Left lung (tissue), 10 donors: ENCODE measurements around the gene SOX18. TPM values are rescaled to one million over a fixed set of nuclear protein-coding genes. Genes with fewer than 3 reads are reported as not detected.
"Not testable (repeated sequence)": the region's sequence is repeated elsewhere in the genome, so short reads cannot be mapped to it uniquely, and the experiment has no call there.

Source experiments
- ATAC-seq: fragments of 200-7000 bp; cut with Tn5 transposase; one replicate; pipeline ENCODE4 v1.9.1; 2020; ENCODE audit warnings: moderate library complexity
- DNase-seq, 4 donors: peaks; one replicate each; pipeline ENCODE4 v3.0.0-alpha.2; 2013 to 2020
- H3K27ac ChIP-seq, 2 donors: fragments of 200-600 bp; sonication (generic) in 1 of 2; one replicate each; pipeline versions ENCODE4 v1.5.0 to v1.8.0; 2020 to 2021
- H3K27me3 ChIP-seq, 2 donors: fragments of 200-600 bp; sonication (generic) in 1 of 2; one replicate each; pipeline versions ENCODE4 v1.5.0 to v1.8.0; 2020 to 2021
- H3K36me3 ChIP-seq, 2 donors: fragments of 200-600 bp; sonication (generic) in 1 of 2; one replicate each; pipeline versions ENCODE4 v1.5.0 to v1.8.0; 2020 to 2021
- H3K4me1 ChIP-seq, 2 donors: fragments of 200-600 bp; one replicate each; pipeline ENCODE4 v1.8.0; 2021
- H3K4me3 ChIP-seq, 2 donors: fragments of 200-600 bp; sonication (generic) in 1 of 2; one replicate each; pipeline versions ENCODE4 v1.5.0 to v1.8.0; 2020 to 2021; ENCODE audit warnings: mild to moderate bottlenecking in 1 of 2
- H3K9me3 ChIP-seq, 2 donors: fragments of 200-600 bp; sonication (generic) in 1 of 2; one replicate each; pipeline versions ENCODE4 v1.5.0 to v1.8.0; 2020 to 2021
- CTCF ChIP-seq, 2 donors: fragments of 200-600 bp; sonication (generic) in 1 of 2; IDR thresholded peaks; one replicate each; pipeline versions ENCODE4 v1.5.0 to v1.8.0; 2021; ENCODE audit warnings: antibody characterized with exemption in 2 of 2
- intact Hi-C, 2 donors: fragments of 100-400 bp; cut with DNase I; formaldehyde crosslinking; loops; one replicate each; pipeline versions ENCODE4 v1.11.2 to v1.14.2; 2022
- polyA plus RNA-seq, 6 donors: library from polyadenylated mRNA; unstranded; fragments of 120-200 nt; gene quantifications; one replicate each; pipeline ENCODE4 v1.2.1, GENCODE V29; 2013; ENCODE audit not compliant: insufficient read length in 6 of 6
- total RNA-seq, 2 donors: library from RNA; stranded (reverse); fragmentation: NEBNext Ultra II Directional; extraction: Animal tissue kit (Norgen Biotek cat#: 25700); gene quantifications; one replicate each; pipeline ENCODE4 v1.2.1, GENCODE V29; 2021
- donor health status: DM: no; HTN: yes; CAD: no.
- donor health status: DM: no; HTN: no; CAD: no.

Gene SOX18
- total and polyA plus RNA-seq, 8 donors: 11.5 to 69.2 (median 18.2) TPM

GRCh38 chr20:64090165-64090564 is 40.7 kb upstream of the SOX18 start:
- peaks cover 7 to 24% of the 10 kb centered on the region in 2 donors for H3K27me3 ChIP-seq
- no peaks in the 10 kb centered on the region for H3K36me3 ChIP-seq
- no peaks in the 10 kb centered on the region for H3K4me1 ChIP-seq
- DNase-seq (peak in 1 of 4 donors; percentile 26), ATAC-seq (no peak)
- peaks cover 0 to 6% of the 10 kb centered on the region in 2 donors for H3K9me3 ChIP-seq
- TF ChIP-seq CTCF (IDR thresholded peaks at IDR 0.05): no peak
- H3K27ac ChIP-seq: no peak overlapping the region
- intact Hi-C loops: no loop called here
- no peak overlapping the region for H3K4me3 ChIP-seq

GRCh38 chr20:64088586-64088985 is 39.1 kb upstream of the SOX18 start:
- ATAC-seq, intact Hi-C loops, H3K4me3 ChIP-seq, DNase-seq, H3K36me3 ChIP-seq, H3K9me3 ChIP-seq, H3K27ac ChIP-seq: not testable (repeated sequence)
- Histone ChIP-seq H3K27me3 (peaks cover 21 to 40% of the 10 kb centered on the region in 2 donors), H3K4me1 (peaks cover 5 to 11% of the 10 kb centered on the region in 2 donors)

DNA sequence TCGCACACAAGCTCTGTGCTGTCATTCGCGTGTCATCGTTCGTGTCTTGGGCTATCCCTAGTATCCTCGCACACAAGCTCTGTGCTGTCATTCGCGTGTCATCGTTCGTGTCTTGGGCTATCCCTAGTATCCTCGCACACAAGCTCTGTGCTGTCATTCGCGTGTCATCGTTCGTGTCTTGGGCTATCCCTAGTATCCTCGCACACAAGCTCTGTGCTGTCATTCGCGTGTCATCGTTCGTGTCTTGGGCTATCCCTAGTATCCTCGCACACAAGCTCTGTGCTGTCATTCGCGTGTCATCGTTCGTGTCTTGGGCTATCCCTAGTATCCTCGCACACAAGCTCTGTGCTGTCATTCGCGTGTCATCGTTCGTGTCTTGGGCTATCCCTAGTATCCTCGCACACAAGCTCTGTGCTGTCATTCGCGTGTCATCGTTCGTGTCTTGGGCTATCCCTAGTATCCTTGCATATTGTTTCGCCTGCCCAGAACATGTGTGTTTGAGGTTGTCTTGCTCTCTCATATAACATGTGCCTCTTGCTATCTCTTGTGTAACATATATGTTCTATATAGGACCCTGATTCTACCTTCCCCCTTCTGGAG is 37.9 kb upstream of the SOX18 start:
- ATAC-seq, H3K36me3 ChIP-seq, intact Hi-C loops, H3K9me3 ChIP-seq, H3K4me3 ChIP-seq, DNase-seq, H3K27ac ChIP-seq: not testable (repeated sequence)
- H3K27me3 ChIP-seq: peaks cover 21 to 43% of the 10 kb centered on the region in 2 donors
- H3K4me1 ChIP-seq: peaks cover 8 to 22% of the 10 kb centered on the region in 2 donors

DNA sequence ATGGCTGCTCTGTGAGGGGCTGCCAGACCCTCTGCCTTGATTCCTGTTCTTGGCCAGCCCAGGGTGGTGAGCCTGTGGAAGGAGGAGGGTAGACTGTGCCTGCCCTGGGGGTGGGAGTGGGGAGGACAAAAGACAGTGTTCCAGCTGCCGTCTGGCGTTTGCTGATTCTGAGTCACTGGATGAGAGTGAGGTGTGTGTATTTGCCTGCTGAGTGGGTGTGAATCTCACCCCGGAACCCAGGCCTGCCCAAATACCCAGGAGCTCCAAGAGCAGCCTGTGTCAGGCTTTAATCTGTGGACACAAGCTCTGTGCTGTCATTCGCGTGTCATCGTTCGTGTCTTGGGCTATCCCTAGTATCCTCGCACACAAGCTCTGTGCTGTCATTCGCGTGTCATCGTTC is 37.4 kb upstream of the SOX18 start:
- Histone ChIP-seq H3K4me1 (peaks cover 8 to 27% of the 10 kb centered on the region in 2 donors), H3K27me3 (peaks cover 21 to 41% of the 10 kb centered on the region in 2 donors), H3K9me3 (peaks cover 0 to 6% of the 10 kb centered on the region in 2 donors), H3K27ac (no peak overlapping the region), H3K36me3 (no peaks in the 10 kb centered on the region), H3K4me3 (no peak overlapping the region)
- peak in 1 of 4 donors; percentile 13 for DNase-seq
- TF ChIP-seq CTCF (IDR thresholded peaks at IDR 0.05): no peak
- intact Hi-C loops: no loop called here
- no peak for ATAC-seq

GRCh38 chr20:64084685-64085152 is 35.3 kb upstream of the SOX18 start:
- no peak for ATAC-seq
- H3K27ac ChIP-seq: no peak overlapping the region
- no peaks in the 10 kb centered on the region for H3K36me3 ChIP-seq
- DNase-seq: peak in 1 of 4 donors; percentile 70
- H3K27me3 ChIP-seq: peaks cover 21 to 41% of the 10 kb centered on the region in 2 donors
- intact Hi-C loops: no loop called here
- no peak for TF ChIP-seq CTCF (IDR thresholded peaks at IDR 0.05)
- H3K4me1 ChIP-seq: peaks cover 8 to 42% of the 10 kb centered on the region in 2 donors
- H3K4me3 ChIP-seq: no peak overlapping the region
- peaks cover 0 to 6% of the 10 kb centered on the region in 2 donors for H3K9me3 ChIP-seq

- Histone ChIP-seq H3K4me3 (peak within 1 kb of the TSS; percentile 43), H3K4me1 (peaks cover 10 to 45% of the 10 kb centered on the region in 2 donors), H3K36me3 (no peaks in the 10 kb centered on the region), H3K9me3 (peaks cover 0 to 6% of the 10 kb centered on the region in 2 donors), H3K27ac (peak within 1 kb of the TSS in 1 of 2 donors; percentile 28), H3K27me3 (peaks cover 21 to 41% of the 10 kb centered on the region in 2 donors)
- intact Hi-C loops: no loop called here
- TF ChIP-seq CTCF (IDR thresholded peaks at IDR 0.05): no peak
- DNase-seq (no peak), ATAC-seq (no peak)
Observed at GRCh38 chr20:64083804-64084684, 34.6 kb upstream of the SOX18 start, which contains the start of gene LKAAEAR1. Gene LKAAEAR1 (minus strand): TSS chr20:64084398. CDS start chr20:64084219, 179 bp downstream.
